Suppressor macrophage (primary cell): ENCODE data around the gene ADGRA1.
"Not testable (repeated sequence)": the region's sequence is repeated elsewhere in the genome, so short reads cannot be mapped to it uniquely, and the experiment has no call there.

Experiments
- DNase-seq, 4 experiments: peaks; one replicate each; pipeline ENCODE4 v3.0.0-alpha.2; 2020 to 2022

Gene ADGRA1

DNA sequence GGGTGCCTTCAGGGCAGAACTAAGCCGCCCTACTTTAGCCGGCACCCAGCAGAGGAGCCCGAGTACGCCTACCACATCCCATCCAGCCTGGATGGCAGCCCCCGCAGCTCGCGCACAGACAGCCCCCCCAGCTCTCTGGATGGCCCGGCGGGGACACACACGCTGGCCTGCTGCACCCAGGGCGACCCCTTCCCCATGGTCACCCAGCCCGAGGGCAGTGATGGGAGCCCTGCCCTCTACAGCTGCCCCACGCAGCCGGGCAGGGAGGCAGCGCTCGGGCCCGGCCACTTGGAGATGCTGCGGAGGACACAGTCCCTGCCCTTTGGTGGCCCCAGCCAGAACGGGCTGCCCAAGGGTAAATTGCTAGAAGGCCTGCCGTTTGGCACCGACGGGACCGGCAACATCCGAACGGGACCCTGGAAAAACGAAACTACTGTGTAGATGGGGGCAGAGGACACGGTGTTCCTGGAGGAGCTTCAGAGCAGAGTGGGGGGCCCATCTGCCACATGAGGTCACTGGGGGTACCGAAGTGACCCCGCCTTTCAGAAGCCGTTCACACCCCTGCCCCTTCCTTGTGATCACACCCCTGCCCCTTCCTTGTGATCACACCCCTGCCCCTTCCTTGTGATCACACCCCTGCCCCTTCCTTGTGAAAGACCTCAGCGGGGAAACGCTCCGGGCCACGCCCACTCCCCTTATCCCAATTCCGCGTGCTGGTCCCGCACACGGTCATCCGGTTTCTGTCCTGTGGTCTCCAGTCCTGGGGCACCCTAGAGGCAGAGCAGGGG, 41.5 kb downstream of the ADGRA1 start:
- no peak for DNase-seq

DNA sequence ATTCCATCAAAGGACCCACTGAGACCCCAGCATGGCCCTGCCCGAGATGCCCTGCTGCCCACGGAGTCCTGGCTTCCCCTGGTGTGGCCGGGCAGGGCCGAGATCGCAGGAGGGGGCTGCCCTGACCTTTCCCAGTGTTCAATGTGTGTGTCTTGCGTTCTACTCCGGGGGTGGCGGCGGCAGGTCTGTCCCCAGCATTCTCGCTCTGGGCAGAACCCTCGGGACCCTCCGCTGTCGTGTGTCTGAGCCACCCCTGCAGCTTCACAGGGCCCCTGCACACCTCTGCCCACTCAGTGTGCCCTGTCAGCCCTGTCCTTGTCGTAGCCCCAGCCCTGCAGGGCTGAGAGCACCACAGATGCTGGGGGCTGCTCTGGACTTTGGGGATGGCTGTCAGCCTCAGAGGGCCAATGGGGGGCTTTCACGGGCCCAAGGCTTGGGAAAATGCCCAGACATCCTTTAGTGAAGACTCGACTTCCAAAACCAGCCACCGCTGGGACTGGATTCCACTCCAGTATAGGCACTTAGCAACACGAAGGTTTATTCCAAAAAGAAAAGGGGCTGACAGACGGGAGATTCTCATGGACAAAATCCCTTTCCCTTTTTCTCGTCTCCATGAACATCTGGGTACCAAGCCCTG, 42.3 kb downstream of the ADGRA1 start:
- no peak for DNase-seq

DNA sequence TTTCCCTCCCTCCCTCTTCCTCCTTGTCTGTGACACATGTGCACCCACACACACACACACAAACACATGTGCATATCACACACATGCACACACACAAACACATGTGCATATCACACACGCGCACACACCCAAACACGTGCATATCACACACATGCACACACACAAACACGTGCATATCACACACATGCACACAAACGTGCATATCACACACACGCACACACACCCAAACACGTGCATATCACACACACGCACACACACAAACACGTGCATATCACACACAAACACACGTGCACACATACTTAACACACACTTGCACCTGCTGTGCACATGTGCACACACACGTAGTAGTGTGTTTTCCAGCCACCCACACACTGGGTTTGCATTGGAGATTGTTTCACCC, 42.9 kb downstream of the ADGRA1 start:
- no peak for DNase-seq

DNA sequence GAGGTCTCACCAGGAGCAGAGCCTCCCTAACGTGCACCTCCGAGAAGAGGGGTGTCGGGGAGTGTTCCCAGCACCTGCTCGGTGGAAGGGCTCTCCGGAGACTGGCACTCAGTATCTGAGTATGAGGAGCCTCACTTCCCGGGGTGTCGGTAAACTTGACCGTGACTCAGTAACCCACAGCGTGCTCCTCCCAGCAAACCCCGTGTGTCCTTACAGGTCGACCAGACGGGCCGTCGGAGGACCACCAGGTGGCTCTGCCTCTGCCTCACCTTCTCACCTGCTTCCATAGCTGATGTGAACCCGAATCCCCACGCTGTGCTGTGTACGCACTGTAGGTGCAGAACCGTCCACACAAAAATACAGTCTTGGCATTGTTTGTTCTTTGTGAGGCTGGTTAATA, 43.3 kb downstream of the ADGRA1 start:
- no peak for DNase-seq

DNA sequence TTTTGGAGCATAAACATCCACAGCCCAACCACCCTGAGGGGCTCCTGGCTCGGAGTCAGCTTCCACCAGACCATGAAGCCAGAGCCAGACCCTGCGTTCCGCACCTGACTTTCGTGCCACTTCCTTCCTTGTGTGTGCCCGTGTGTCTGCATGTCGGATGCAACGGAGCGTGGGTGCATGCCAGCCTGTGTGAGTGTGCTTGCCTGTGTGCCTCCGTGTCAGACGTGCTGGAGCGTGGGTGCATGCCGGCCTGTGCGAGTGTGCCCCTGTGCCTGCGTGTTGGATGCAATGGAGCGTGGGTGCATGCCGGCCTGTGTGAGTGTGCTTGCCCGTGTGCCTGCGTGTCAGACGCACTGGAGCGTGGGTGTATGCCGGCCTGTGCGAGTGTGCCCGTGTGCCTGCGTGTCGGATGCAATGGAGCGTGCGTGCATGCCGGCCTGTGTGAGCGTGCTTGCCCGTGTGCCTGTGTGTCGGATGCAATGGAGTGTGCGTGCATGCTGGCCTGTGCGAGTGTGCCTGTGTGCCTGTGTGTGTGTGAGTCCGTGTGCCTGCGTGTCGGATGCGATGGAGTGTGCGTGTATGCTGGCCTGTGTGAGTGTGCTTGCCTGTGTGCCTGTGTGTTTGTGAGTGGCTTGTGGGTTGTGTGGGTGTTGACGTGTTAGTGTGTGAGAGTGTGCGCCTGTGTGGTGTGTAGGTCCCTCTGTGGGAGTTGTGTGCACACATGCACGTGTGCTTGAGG, 44.2 kb downstream of the ADGRA1 start:
- DNase-seq: no peak

DNA sequence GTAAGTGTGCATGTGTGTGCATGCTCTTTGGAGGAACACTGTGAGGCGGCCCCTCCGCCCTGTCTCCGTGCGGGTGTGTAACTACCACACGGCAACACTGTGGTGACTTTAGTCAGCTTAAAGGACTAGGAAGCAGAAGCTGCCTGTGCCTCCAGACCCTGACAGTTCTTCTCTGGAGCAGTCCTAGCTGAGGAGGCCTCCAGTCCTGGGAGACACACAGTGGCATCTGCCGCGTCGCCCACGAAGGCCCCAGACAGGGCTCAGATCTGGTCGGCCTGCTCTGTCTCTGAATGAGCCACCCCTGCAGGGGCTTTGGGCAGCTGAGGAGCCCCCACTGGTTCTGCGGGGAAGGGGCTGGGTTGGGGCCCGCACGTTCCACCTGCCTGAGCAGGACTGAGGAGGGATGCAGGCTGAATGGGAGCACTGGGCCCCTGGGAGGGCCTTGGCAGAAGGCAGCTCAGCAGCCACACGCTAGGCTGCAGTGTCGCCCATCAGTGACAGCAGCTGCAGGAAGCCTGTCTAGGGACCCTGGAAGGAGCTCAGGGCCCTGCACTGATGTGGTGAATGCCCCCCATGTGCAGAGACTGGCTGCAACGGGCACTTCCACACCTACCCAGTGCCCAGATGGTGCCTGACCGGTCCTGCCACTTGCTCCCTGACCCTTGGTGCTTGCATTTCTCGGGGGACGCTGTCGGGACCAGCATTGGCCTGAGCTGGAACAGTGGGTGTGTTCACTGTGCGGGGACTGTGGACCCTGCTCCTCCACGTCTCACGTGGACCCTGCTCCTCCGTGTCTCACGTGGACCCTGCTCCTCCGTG, 45.0 kb downstream of the ADGRA1 start:
- DNase-seq: no peak

DNA sequence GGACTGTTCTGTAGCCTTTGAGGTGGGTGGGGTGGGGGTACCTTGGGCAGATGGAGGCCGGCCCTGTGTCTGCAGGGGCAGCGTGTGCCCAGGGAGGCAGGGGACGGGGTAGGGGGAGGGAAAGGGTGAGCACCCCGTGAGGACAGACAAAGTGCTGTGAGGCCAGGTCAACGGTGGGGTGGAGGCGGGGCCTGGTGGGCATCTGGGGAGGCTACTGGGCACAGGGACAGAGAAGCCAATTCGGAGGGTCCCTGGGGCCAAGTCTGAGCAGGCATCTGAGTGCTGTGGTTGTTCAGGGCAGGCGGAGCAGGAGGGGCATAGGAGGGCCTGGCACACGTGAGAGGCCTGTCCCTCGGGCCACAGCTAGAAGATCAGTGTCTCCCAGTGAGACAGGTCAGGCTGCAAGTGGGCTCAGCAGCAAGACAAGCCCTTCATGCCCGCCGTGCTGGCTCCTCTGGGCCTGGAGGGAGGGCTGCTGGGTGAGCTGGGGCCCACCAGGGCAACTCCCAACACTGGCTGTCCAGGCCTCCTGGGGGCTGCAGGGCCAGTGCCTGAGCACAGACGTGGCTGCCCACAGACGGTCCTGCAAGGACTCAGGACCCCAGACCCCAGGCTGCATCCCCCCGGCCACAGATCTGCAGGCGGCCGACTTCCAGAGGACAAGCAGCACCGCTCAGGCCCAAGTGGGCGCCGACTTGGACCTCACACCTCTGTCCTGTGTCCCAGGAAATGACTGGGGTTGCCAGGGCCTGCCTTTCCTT, 45.9 kb downstream of the ADGRA1 start:
- DNase-seq: no peak

DNA sequence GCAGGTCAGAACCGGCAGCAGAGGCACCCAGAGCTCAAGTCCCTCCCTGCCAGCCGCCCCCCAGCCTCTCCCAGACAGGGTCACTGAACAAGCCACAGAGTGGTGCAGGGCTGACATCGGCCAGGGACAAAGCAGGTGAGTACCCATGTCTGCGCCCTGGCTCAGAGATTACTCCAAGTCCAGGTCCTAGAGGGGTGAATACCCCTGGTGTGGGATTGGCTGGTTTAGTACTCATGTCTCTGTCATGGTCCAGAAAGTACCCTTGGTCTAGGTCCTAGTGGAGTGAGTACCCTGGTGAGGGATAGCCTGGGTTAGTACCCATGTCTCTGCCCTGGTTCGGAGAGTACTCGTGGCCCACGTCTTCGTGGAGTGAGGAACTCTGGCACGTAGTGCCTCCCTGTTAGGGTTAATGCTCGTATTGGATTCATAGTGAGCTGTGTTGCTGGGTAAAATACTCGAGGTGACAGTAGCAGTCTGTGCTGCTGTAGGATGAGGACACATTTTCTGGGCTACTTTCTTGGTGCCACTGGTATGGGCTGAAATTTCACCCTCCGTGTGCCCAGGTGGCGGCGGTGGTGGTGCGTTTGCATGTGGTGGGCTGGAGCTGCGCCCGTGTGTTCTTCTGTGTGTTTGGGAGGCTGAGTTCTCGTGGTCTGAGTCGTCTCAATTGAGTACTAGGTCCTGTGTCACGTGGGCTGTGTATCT, 46.8 kb downstream of the ADGRA1 start:
- no peak for DNase-seq

DNA sequence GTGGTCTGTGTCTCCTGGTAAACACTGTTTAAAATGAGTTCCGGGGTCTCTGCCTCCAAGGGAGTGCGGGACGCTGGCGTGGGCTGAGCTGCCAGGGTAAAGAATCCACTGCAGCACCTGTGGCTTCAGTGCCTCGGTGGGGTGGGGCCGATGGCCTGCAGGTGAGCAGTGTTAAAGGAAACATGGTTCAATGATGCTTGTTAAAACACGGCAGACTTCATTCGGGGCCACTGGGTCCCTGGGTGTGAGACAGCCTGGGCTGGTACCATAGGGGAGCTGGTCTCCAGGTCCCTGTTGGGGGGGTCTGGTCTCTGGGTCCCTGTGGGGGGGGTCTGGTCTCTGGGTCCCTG, 47.4 kb downstream of the ADGRA1 start:
- no peak for DNase-seq

DNA sequence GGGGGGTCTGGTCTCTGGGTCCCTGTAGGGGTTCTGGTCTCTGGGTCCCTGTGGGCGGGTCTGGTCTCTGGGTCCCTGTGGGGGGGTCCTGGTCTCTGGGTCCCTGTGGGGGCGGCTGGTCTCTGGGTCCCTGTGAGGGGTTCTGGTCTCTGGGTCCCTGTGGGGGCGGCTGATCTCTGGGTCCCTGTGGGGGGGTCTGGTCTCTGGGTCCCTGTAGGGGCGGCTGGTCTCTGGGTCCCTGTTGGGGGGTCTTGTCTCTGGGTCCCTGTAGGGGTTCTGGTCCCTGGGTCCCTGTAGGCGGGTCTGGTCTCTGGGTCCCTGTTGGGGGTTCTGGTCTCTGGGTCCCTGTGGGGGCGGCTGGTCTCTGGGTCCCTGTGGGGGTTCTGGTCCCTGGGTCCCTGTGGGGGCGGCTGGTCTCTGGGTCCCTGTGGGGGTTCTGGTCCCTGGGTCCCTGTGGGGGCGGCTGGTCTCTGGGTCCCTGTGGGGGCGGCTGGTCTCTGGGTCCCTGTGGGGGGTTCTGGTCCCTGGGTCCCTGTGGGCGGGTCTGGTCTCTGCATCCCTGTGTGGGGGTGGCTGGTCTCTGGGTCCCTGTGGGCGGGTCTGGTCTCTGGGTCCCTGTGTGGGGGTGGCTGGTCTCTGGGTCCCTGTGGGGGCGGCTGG, 49.9 kb downstream of the ADGRA1 start:
- DNase-seq: not testable (repeated sequence)

DNA sequence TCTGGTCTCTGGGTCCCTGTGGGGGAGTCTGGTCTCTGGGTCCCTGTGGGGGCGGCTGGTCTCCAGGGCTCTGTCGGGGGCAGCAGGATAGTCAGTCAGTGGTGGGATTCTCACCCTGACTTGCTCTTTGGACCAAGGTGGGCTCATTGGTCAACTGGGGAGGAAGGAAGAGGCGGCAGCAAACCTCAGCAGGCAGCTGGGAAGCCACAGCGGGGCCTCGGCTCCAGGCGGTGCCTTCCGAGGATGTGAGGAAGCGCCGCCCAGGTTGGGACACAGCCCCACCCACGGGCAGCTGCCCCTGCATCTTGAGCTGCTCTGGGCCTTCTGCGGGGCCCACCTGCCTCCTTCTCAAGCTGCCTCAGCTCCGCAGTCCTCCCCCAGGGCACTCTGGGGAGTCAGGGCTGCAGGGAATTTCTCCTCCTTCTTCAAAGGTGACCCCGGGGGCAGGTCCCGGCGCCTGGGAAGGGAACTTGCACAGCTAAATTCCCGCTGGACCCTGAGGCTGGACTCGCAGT, 51.9 kb downstream of the ADGRA1 start:
- peak in 1 of 4 experiments; percentile 12 for DNase-seq

DNA sequence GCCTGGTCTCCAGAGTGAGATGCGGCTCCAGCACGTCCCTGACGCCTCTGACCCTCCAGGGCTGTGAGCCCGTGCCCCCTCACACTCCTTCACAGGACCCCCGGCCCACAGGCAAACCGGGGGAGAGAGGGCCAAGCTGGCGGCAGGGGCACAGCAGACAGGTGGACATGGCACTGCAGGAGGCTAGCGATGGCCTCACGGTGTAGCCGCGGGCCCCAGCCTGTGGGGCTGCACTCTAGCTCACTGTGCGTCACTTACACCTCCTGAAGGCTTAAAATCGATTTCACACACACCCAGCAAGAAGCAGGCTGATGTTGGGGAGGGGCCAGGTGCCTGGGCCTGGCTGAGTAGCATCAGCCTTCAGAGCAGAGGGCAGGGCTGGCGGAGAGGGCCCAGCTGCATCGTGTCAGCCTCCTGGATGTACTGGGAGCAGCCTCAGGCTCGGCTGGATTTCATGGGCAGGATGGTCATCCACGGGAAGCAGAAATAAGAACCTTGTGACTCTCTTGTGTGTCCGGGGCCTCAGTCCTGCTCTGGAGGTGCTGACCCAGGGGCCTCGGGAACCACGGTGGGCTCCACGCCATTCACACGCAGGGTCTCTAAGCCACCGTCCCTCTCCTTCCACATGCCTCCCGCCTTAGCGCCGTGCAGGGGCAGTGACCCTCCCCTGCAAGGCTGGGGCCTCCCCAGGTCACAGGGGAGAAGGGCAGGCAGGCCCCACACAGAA, 52.9 kb downstream of the ADGRA1 start:
- no peak for DNase-seq

DNA sequence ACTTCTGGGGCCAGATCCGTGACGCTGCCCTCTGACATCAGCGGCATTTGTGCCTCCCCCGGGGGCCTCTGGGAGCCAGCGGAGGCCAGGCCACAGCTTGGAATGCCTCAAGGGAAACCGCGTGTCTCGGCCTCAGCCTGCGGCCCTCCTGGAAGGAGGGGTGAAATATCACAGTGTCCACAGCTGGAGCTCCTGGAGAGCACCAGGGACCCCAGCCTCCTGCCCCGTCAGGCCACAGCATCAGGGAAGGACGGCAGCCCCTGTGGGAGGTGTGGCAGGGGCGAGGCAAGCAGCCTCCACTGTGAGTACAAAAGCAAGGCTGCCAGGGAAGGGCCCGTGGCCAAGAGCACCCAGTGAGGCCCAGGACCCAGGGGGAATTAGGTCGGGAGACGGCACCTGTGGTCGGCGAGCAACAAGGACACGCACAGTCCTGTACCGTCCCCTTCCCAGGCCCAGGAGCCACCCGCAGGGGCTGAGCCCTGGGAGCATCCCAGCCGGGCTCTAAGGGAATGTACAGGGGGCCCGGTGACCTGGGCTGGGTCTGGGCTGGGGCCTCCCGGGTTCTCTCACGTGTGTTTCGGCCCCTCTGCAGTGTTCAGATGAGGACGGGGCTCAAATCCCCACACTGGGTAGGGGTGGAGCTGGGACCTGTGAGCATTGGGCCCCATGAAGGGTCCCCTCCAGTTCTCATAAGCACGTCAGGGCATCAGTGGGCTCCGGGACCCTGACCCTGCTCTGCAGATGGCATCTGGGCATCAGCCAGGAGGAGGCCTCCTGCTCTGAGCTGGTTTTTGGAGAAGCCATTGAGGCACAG, 53.6 kb downstream of the ADGRA1 start:
- DNase-seq: no peak

DNA sequence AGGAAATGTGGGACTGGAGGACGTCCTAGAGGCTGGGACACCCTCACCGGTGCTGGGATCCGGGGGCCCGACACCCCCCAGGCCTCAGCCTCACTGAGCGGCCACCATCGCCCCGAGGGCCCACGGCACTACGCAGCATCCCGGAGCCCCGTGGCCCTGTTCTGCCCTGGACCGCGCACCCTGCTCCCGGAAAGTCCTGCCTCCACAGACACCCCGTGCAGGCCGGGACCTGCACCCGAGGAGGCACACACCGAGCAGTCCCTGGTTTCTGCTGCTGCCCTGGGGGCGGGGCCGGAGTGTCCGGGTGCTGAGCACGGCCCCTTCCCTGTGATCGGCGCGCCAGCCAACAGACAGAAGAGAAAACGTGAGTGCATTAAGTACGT, 54.2 kb downstream of the ADGRA1 start:
- no peak for DNase-seq

DNA sequence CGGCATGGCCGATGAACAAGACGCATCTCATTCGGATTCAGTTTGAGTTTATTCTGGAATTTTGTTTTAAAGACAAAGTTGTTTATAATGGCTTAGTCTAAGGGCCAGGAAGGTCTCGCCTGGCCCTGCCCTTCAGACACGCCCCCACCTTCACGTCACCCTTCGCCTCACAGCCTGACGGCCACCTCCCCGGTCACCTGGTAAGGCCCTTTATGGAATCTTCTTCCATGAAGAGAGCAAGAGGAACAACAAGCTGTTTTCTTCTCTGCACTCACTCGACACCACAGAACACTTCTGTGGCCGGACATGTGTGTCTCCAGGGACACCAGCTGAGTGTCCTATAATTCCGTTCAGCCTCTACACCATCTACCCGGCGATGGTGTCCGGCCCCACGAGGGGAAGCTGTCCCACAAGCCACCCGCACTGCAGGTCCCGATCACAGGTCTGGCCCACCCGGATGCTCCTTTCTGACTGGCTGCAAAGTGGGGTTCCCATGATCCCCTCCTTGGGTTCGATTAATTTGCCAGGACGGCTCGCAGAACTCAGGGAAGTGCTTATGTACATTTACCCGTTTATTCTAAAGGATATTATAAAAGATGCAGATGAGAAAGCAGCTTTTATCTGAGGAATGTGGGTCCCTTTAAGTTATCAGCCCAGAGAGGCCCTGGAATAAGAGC, 54.9 kb downstream of the ADGRA1 start:
- DNase-seq: no peak

DNA sequence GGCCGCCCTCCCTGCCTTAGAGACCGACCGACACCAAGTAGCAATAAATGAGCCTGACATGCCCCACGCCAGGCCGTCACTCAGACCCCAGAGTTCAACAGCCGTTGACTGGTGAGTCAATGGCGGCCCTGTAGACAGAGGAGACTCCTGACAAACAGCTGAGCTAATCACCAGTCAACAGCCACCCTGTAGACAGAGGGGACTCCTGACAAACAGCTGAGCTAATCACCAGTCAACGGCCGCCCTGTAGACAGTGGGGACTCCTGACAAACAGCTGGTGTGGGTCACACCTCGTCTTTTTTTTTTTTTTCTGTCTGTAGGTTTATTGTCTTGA, 55.4 kb downstream of the ADGRA1 start:
- no peak for DNase-seq

DNA sequence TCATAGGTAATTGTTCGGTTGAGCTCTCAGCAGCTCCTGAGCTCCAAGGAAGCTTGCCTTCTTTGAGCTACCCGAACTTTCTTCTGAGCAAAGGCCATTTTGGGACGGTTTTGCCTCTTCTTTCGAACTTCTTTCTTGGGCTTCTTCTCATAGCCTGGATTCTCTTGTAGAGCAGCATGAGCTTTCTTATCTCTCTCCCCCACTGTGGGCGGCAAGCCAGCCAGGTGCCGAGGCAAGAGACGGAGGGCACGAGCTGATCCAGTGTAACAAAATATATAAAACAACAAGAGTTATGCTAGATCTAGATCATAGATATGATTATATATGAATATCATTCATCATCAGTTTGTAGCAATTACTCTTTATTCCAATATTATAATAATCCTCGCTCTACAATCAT, 55.8 kb downstream of the ADGRA1 start:
- DNase-seq: no peak

DNA sequence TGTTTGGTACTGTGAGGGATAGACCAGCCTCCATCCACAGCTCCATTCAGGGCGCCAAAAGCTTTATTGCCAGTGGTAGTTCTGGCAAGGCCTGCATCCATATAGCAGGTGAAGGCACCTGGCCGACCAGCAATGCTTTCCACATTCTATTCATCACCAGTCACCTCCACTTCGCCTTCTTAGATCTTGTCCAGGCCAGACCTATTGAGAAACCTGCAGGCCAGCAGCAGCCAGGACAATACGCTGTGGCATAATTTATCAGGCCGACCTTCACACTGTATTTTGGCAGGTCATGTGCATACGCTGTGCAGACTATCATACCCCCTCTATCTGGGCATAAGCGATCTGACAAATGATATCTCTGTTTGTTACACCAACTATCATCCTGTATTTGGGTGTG, 57.0 kb downstream of the ADGRA1 start:
- no peak for DNase-seq

DNA sequence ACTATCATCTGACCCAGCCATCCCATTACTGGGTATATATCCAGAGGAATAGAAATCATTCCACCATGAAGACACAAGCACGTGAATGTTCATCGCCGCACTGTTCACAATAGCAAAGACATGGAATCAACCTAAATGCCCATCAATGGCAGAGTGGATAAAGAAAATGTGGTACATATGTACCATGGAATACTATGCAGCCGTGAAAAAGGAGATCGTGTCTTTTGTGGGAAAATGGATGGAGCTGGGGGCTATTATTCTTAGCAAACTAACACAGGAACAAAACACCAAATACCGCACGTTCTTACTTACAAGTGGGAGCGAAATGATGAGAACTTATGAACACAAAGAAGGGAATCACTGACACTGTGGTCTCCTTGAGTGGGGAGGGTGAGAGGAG, 62.5 kb downstream of the ADGRA1 start:
- no peak for DNase-seq
